SK-N-SH treated with all-trans-retinoic acid at 6 μM for 48 hours (cell line): ENCODE data around the gene RGS12.

ENCODE experiments used
- ATAC-seq: fragments of 200-7000 bp; cut with Tn5 transposase; 3 replicates; pipeline ENCODE4 v1.9.1; 2020; ENCODE audit warnings: mild to moderate bottlenecking, moderate library complexity
- ARNTL ChIP-seq: fragments of 450-650 bp; formaldehyde crosslinking; IDR thresholded peaks from 2 replicates; pipeline ENCODE4 v1.5.0; 2020; ENCODE audit warnings: low read depth, mild to moderate bottlenecking, moderate library complexity, borderline replicate concordance
- BACH2 ChIP-seq: fragments of 250-450 bp; sonication (Bioruptor Pico); IDR thresholded peaks from 2 replicates; pipeline ENCODE4 v1.9.0; 2021; ENCODE audit warnings: mild to moderate bottlenecking, borderline replicate concordance
- CSDC2 ChIP-seq: fragments of 250-450 bp; sonication (Bioruptor Pico); IDR thresholded peaks from 2 replicates; pipeline ENCODE4 v1.5.0; 2020; ENCODE audit warnings: mild to moderate bottlenecking, moderate library complexity
- ESRRG ChIP-seq: fragments of 250-450 bp; sonication (Bioruptor Pico); IDR thresholded peaks from 2 replicates; pipeline ENCODE4 v1.6.1; 2021; ENCODE audit warnings: mild to moderate bottlenecking
- GLIS3 ChIP-seq: fragments of 250-450 bp; sonication (Bioruptor Pico); IDR thresholded peaks from 2 replicates; pipeline ENCODE4 v1.5.0; 2020; ENCODE audit warnings: mild to moderate bottlenecking, moderate library complexity
- OSR1 ChIP-seq: fragments of 250-450 bp; sonication (Bioruptor Pico); IDR thresholded peaks from 2 replicates; pipeline ENCODE4 v1.8.0; 2022; ENCODE audit warnings: moderate library complexity, mild to moderate bottlenecking, inconsistent platforms
- PPARA ChIP-seq: fragments of 250-450 bp; sonication (Bioruptor Pico); IDR thresholded peaks from 2 replicates; pipeline ENCODE4 v1.5.0; 2020; ENCODE audit warnings: mild to moderate bottlenecking, borderline replicate concordance
- RARB ChIP-seq: fragments of 250-450 bp; sonication (Bioruptor Pico); IDR thresholded peaks from 2 replicates; pipeline ENCODE4 v1.8.0; 2021; ENCODE audit warnings: mild to moderate bottlenecking, moderate library complexity
- SNAI2 ChIP-seq: fragments of 250-450 bp; sonication (Bioruptor Pico); IDR thresholded peaks from 2 replicates; pipeline ENCODE4 v1.5.0; 2020; ENCODE audit warnings: mild to moderate bottlenecking, moderate library complexity
- TCF4 ChIP-seq: fragments of 250-450 bp; sonication (Bioruptor Pico); IDR thresholded peaks from 2 replicates; pipeline ENCODE4 v1.8.0; 2021; ENCODE audit warnings: mild to moderate bottlenecking, moderate library complexity, borderline replicate concordance
- TOX ChIP-seq: fragments of 250-450 bp; sonication (Bioruptor Pico); IDR thresholded peaks from 2 replicates; pipeline ENCODE4 v1.8.0; 2021; ENCODE audit warnings: mild to moderate bottlenecking, moderate library complexity, borderline replicate concordance
- ZFP3 ChIP-seq: fragments of 250-450 bp; sonication (Bioruptor Pico); IDR thresholded peaks from 2 replicates; pipeline ENCODE4 v1.5.0; 2020; ENCODE audit warnings: mild to moderate bottlenecking, moderate library complexity
- ZFP30 ChIP-seq: fragments of 450-650 bp; formaldehyde crosslinking; IDR thresholded peaks from 2 replicates; pipeline ENCODE4 v1.5.0; 2022; ENCODE audit warnings: mild to moderate bottlenecking, moderate library complexity
- ZNF565 ChIP-seq: fragments of 450-650 bp; formaldehyde crosslinking; conservative IDR thresholded peaks from 2 replicates; pipeline ENCODE4 v1.5.0; 2020; ENCODE audit warnings: low read depth, mild to moderate bottlenecking, moderate library complexity
- ZNF70 ChIP-seq: fragments of 450-650 bp; formaldehyde crosslinking; IDR thresholded peaks from 2 replicates; pipeline ENCODE4 v1.5.0; 2020; ENCODE audit warnings: mild to moderate bottlenecking, moderate library complexity
- ZNF8 ChIP-seq: fragments of 450-650 bp; formaldehyde crosslinking; IDR thresholded peaks from 2 replicates; pipeline ENCODE4 v1.5.0; 2020; ENCODE audit warnings: mild to moderate bottlenecking, moderate library complexity
- TF ChIP-seq, protein P1 (sequence below): fragments of 250-450 bp; sonication (Bioruptor Pico); IDR thresholded peaks from 2 replicates; pipeline ENCODE4 v1.5.0; 2020; ENCODE audit warnings: mild to moderate bottlenecking, moderate library complexity
- TF ChIP-seq, protein P2 (sequence below): fragments of 250-450 bp; sonication (Bioruptor Pico); IDR thresholded peaks from 2 replicates; pipeline ENCODE4 v1.5.1; 2021; ENCODE audit warnings: mild to moderate bottlenecking, moderate library complexity
- TF ChIP-seq, protein P3 (sequence below): fragments of 250-450 bp; sonication (Bioruptor Pico); IDR thresholded peaks from 2 replicates; pipeline ENCODE4 v1.8.0; 2021; ENCODE audit warnings: low read depth, mild to moderate bottlenecking, moderate library complexity, borderline replicate concordance

Gene RGS12

DNA sequence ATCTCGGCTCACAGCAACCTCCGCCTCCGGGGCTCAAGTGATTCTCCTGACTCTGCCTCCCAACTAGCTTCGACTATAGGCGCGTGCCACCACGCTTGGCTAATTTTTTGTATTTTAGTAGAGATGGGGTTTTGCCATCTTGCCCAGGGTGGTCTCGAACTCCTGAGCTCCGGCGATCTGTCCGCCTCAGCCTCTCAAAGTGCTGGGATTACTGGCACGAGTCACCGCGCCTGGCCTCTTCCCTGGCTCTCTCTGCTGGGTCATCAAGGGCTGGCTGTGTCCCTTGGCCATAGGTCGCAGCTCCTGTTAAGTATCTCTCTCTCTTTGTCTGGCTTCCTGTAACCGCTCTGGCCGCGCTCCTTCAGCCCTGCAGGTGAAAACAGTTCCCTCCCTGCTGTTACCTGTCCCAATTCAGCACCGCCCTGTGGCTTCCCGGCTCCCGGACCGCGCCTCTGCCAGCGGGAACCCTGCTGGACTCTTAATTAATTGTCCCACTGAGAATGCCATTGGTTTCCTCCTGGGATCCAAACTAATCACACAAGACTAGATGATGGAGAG, 1.3 kb upstream of the RGS12 start:
- ATAC-seq, result no peak; the same call in 1 of the 3 replicates
- TF ChIP-seq PPARA (CRISPR knock-in tag), result no peak
- TF ChIP-seq, protein P1, sequence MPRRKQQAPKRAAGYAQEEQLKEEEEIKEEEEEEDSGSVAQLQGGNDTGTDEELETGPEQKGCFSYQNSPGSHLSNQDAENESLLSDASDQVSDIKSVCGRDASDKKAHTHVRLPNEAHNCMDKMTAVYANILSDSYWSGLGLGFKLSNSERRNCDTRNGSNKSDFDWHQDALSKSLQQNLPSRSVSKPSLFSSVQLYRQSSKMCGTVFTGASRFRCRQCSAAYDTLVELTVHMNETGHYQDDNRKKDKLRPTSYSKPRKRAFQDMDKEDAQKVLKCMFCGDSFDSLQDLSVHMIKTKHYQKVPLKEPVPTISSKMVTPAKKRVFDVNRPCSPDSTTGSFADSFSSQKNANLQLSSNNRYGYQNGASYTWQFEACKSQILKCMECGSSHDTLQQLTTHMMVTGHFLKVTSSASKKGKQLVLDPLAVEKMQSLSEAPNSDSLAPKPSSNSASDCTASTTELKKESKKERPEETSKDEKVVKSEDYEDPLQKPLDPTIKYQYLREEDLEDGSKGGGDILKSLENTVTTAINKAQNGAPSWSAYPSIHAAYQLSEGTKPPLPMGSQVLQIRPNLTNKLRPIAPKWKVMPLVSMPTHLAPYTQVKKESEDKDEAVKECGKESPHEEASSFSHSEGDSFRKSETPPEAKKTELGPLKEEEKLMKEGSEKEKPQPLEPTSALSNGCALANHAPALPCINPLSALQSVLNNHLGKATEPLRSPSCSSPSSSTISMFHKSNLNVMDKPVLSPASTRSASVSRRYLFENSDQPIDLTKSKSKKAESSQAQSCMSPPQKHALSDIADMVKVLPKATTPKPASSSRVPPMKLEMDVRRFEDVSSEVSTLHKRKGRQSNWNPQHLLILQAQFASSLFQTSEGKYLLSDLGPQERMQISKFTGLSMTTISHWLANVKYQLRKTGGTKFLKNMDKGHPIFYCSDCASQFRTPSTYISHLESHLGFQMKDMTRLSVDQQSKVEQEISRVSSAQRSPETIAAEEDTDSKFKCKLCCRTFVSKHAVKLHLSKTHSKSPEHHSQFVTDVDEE, result no peak
- no peak for TF ChIP-seq SNAI2 (CRISPR knock-in tag)
- no peak for TF ChIP-seq BACH2 (CRISPR knock-in tag)
- TF ChIP-seq, protein P2, sequence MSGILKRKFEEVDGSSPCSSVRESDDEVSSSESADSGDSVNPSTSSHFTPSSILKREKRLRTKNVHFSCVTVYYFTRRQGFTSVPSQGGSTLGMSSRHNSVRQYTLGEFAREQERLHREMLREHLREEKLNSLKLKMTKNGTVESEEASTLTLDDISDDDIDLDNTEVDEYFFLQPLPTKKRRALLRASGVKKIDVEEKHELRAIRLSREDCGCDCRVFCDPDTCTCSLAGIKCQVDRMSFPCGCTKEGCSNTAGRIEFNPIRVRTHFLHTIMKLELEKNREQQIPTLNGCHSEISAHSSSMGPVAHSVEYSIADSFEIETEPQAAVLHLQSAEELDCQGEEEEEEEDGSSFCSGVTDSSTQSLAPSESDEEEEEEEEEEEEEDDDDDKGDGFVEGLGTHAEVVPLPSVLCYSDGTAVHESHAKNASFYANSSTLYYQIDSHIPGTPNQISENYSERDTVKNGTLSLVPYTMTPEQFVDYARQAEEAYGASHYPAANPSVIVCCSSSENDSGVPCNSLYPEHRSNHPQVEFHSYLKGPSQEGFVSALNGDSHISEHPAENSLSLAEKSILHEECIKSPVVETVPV (CRISPR knock-in tag), result no peak
- no peak for TF ChIP-seq RARB (CRISPR knock-in tag)
- TF ChIP-seq ZNF70 (CRISPR knock-in tag), result no peak
- TF ChIP-seq GLIS3 (CRISPR knock-in tag), result no peak
- TF ChIP-seq ZNF565 (CRISPR knock-in tag), result no peak
- TF ChIP-seq OSR1, result no peak
- TF ChIP-seq, protein P3, sequence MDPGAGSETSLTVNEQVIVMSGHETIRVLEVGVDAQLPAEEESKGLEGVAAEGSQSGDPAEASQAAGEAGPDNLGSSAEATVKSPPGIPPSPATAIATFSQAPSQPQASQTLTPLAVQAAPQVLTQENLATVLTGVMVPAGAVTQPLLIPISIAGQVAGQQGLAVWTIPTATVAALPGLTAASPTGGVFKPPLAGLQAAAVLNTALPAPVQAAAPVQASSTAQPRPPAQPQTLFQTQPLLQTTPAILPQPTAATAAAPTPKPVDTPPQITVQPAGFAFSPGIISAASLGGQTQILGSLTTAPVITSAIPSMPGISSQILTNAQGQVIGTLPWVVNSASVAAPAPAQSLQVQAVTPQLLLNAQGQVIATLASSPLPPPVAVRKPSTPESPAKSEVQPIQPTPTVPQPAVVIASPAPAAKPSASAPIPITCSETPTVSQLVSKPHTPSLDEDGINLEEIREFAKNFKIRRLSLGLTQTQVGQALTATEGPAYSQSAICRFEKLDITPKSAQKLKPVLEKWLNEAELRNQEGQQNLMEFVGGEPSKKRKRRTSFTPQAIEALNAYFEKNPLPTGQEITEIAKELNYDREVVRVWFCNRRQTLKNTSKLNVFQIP (CRISPR knock-in tag), result no peak
- no peak for TF ChIP-seq ZFP30 (CRISPR knock-in tag)
- TF ChIP-seq TCF4, result no peak
- TF ChIP-seq CSDC2 (CRISPR knock-in tag), result no peak
- no peak for TF ChIP-seq ARNTL (CRISPR knock-in tag)
- no peak for TF ChIP-seq ESRRG (CRISPR knock-in tag)
- no peak for TF ChIP-seq ZNF8
- TF ChIP-seq, all 23 proteins: peak for 0

DNA sequence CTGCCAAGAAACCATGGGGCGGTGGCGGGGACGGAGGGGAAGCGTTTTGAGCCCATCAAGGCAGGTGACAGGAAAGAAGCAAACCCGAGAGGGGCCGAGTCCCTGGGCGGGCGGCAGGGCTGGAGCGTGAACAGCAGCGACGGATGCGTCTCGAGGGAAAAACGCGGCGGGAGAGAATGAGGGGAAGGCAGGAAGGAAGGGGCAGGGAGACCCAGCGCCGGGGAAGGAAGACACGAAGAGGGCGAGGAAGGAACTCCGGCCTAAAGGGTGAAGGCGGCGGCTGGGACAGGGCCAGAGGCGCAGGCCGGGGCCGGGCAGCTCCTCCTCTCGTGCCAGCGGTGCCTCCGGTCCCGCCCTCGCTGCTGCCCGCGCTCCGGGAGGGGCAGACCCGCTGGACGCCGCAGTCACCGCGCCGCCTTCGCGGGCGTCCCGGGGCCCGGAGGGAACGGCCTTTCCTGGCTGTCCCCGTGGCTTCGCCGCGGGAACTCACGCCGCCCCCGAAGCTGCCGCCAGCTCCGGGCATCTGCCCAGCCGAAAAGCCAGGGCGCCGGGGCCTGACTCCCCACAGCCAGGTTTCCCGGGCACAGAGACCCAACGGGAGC, 751 bp upstream of the RGS12 start:
- peak; percentile 84 for ATAC-seq
- TF ChIP-seq ZFP3 (CRISPR knock-in tag) (no peak), ARNTL (CRISPR knock-in tag) (no peak), ZNF8 (no peak), CSDC2 (CRISPR knock-in tag) (no peak), ZNF565 (CRISPR knock-in tag) (no peak), TOX (CRISPR knock-in tag) (no peak), OSR1 (no peak), ESRRG (CRISPR knock-in tag) (no peak), BACH2 (CRISPR knock-in tag) (no peak)
- TF ChIP-seq, protein P2 (CRISPR knock-in tag), result no peak
- TF ChIP-seq, protein P3 (CRISPR knock-in tag), result no peak
